Natural killer cell (primary cell): ENCODE measurements around the gene NADK. TPM values are rescaled to one million over a fixed set of nuclear protein-coding genes. Genes with fewer than 3 reads are reported as not detected.

Source experiments
- ATAC-seq, 3 donors: fragments of 150-1000 bp in 2 of 3; fragments of 200-7000 bp in 1 of 3; cut with Tn5 transposase; 1 replicate in 1 of 3; 2 replicates in 2 of 3; pipeline ENCODE4 v1.10.0; 2021; ENCODE audit warnings: mild to moderate bottlenecking in 2 of 3, moderate library complexity in 2 of 3
- DNase-seq, 2 donors: peaks; one replicate each; pipeline versions ENCODE4 v3.0.0 to v3.0.0-alpha.2; 2013 to 2021; ENCODE audit warnings: mixed read lengths in 1 of 2
- H3K27ac ChIP-seq: one replicate; pipeline ENCODE4 v1.5.1; 2013; ENCODE audit warnings: mild to moderate bottlenecking, low read length
- H3K27me3 ChIP-seq: one replicate; pipeline ENCODE4 v1.6.1; 2013; ENCODE audit warnings: low read length; ENCODE audit not compliant: control insufficient read depth, insufficient read depth
- H3K36me3 ChIP-seq: one replicate; pipeline ENCODE4 v1.6.1; 2013; ENCODE audit warnings: low read length; ENCODE audit not compliant: control insufficient read depth, insufficient read depth
- H3K4me1 ChIP-seq: one replicate; pipeline ENCODE4 v1.6.1; 2013; ENCODE audit warnings: low read length; ENCODE audit not compliant: control insufficient read depth, insufficient read depth
- H3K4me3 ChIP-seq: one replicate; pipeline ENCODE4 v1.5.1; 2013; ENCODE audit warnings: low read length
- H3K9me3 ChIP-seq: one replicate; pipeline ENCODE4 v1.6.1; 2013; ENCODE audit warnings: low read length; ENCODE audit not compliant: control insufficient read depth, insufficient read depth
- H3K27ac Mint-ChIP-seq, 2 donors: one replicate each; pipeline ENCODE4 v1.8.0; 2022; ENCODE audit warnings: mild to moderate bottlenecking in 2 of 2, mixed read lengths in 2 of 2, moderate library complexity in 1 of 2
- H3K27me3 Mint-ChIP-seq, 2 donors: one replicate each; pipeline ENCODE4 v1.8.0; 2022; ENCODE audit warnings: low read depth in 2 of 2, mixed read lengths in 2 of 2
- H3K36me3 Mint-ChIP-seq: one replicate; pipeline ENCODE4 v1.8.0; 2022; ENCODE audit warnings: mixed read lengths
- H3K4me1 Mint-ChIP-seq, 2 donors: one replicate each; pipeline ENCODE4 v1.8.0; 2022; ENCODE audit warnings: mixed read lengths in 2 of 2
- H3K4me3 Mint-ChIP-seq: one replicate; pipeline ENCODE4 v1.8.0; 2022; ENCODE audit warnings: mild to moderate bottlenecking, moderate library complexity, mixed read lengths
- H3K9me3 Mint-ChIP-seq, 2 donors: one replicate each; pipeline ENCODE4 v1.8.0; 2022; ENCODE audit warnings: mixed read lengths in 2 of 2
- CTCF ChIP-seq: fragments of 200-600 bp; IDR thresholded peaks from one replicate; pipeline ENCODE4 v1.8.0; 2022; ENCODE audit warnings: antibody characterized with exemption
- WGBS: methylation state at CpG from one replicate; pipeline ENCODE4 v1.1.7; 2013; ENCODE audit warnings: missing lambda C conversion rate; ENCODE audit not compliant: insufficient coverage; 5-methylcytosine and 5-hydroxymethylcytosine counted together
- intact Hi-C: fragments of 100-400 bp; cut with micrococcal nuclease; formaldehyde crosslinking; loops from one replicate; pipeline ENCODE4 v1.14.2; 2022
- total RNA-seq, 4 donors: library from RNA; stranded (reverse); fragments of 120-200 nt in 1 of 4; gene quantifications; one replicate each; pipeline versions ENCODE4 v1.2.3 to v1.2.4, GENCODE V29; 2013 to 2022

Gene NADK
- total RNA-seq, 3 donors from 2014 or later (not counting 1 experiment from before 2014, with no cell fraction given) = 97.7 to 117 (median 112) TPM

GRCh38 chr1:1758692-1759455 lies 19.4 kb downstream of the NADK start:
- intact Hi-C loops = no loop called here
- no peak for DNase-seq
- H3K27me3 ChIP-seq = no peaks in the 10 kb centered on the region
- peak; percentile 64 to 80 (median 66) for ATAC-seq
- Mint-ChIP-seq H3K36me3 (no peaks in the 10 kb centered on the region), H3K27ac (peak overlapping the region; percentile 82), H3K9me3 (no peaks in the 10 kb centered on the region), H3K27me3 (no peaks in the 10 kb centered on the region), H3K4me3 (peak overlapping the region; percentile 58), H3K4me1 (peaks cover 21 to 28% of the 10 kb centered on the region in 2 donors)
- H3K4me3 ChIP-seq = no peak overlapping the region
- peaks cover 52% of the 10 kb centered on the region for H3K36me3 ChIP-seq
- H3K9me3 ChIP-seq = no peaks in the 10 kb centered on the region
- peaks cover 26% of the 10 kb centered on the region for H3K4me1 ChIP-seq
- H3K27ac ChIP-seq = peak overlapping the region; percentile 22
- TF ChIP-seq CTCF = no peak
- WGBS = 42% methylated on average over 34 of the region's 34 CpGs

- TF ChIP-seq CTCF = no peak
- Histone ChIP-seq H3K4me3 (no peak overlapping the region), H3K36me3 (peaks cover 55% of the 10 kb centered on the region), H3K27me3 (no peaks in the 10 kb centered on the region), H3K27ac (peak overlapping the region; percentile 22), H3K9me3 (no peaks in the 10 kb centered on the region), H3K4me1 (peaks cover 26% of the 10 kb centered on the region)
- intact Hi-C loops = no loop called here
- H3K9me3 Mint-ChIP-seq = no peaks in the 10 kb centered on the region
- DNase-seq = no peak
- no peaks in the 10 kb centered on the region for H3K36me3 Mint-ChIP-seq
- H3K4me3 Mint-ChIP-seq = peak overlapping the region; percentile 58
- peak in 1 of 3 donors; percentile 46 for ATAC-seq
- peak overlapping the region; percentile 82 for H3K27ac Mint-ChIP-seq
- peaks cover 21 to 28% of the 10 kb centered on the region in 2 donors for H3K4me1 Mint-ChIP-seq
- WGBS = 78% methylated on average over 26 of the region's 27 CpGs
- no peaks in the 10 kb centered on the region for H3K27me3 Mint-ChIP-seq
These were observed 20.1 kb downstream of the NADK start for GRCh38 chr1:1758059-1758621.

- no peak for DNase-seq
These were observed 20.7 kb downstream of the NADK start for GRCh38 chr1:1757422-1758058.

More at GRCh38 chr1:1757422-1758058, 20.7 kb downstream of the NADK start:
- no peaks in the 10 kb centered on the region for H3K27me3 ChIP-seq
- intact Hi-C loops = no loop called here
- H3K4me1 ChIP-seq = peaks cover 26% of the 10 kb centered on the region
- H3K4me3 ChIP-seq = no peak overlapping the region
- Mint-ChIP-seq H3K4me3 (peak overlapping the region; percentile 17), H3K36me3 (no peaks in the 10 kb centered on the region), H3K9me3 (no peaks in the 10 kb centered on the region), H3K27me3 (no peaks in the 10 kb centered on the region), H3K4me1 (peaks cover 21 to 28% of the 10 kb centered on the region in 2 donors), H3K27ac (peak overlapping the region; percentile 82)
- H3K27ac ChIP-seq = no peak overlapping the region
- H3K9me3 ChIP-seq = no peaks in the 10 kb centered on the region
- peaks cover 59% of the 10 kb centered on the region for H3K36me3 ChIP-seq
- no peak for ATAC-seq
- WGBS = 93% methylated on average over 25 of the region's 25 CpGs
- TF ChIP-seq CTCF = no peak
